ENCODE data around the gene CD7.
"Not testable (repeated sequence)": the region's sequence is repeated elsewhere in the genome, so short reads cannot be mapped to it uniquely, and the experiment has no call there.

Gene CD7

DNA sequence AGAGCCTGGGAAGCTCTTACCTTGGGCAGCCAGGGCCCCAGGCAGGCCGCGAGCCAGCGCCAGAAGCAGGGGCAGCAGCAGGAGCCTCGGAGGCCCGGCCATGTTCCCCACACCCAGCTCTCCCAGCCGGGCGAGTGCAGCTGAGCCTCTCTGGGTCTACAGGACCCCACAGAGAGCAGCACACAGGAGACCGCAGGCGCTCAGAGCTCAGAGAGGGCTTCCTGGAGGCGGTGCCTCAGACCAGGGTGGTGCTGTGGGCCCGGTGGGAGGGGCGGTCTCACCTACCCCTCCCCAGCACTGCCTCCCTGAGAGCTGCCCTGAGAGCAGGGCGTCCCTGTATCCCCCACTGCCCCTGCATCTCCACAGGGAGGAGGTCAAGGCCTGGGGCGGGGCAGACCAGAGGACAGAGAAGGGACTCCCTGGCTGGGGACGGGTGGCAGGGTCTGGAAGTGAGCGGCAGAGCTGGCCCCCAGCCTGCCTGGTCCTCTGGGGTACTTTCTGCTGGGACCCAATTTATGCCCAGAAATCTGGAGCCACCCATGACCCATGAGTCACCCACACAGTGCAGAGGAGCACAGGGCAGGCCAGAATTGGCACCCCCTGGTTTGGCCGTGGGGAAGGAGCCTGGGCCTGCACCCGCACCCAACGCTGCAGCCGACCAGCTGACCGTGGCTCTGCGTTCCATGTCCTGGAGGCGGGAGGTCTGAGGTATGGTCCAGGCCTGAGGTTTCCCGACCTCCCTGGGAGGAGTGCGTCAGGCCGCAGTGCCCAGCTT lies at the start of gene CD7:
Gene CD7 (minus strand): TSS at position 215 of the 775 bp plus-strand sequence. CDS start 113 bp downstream, at position 102.
- DNase-seq (ENCODE audit: low read depth in 2 of 2): peak in 1 of 2 donors; percentile 65

DNA sequence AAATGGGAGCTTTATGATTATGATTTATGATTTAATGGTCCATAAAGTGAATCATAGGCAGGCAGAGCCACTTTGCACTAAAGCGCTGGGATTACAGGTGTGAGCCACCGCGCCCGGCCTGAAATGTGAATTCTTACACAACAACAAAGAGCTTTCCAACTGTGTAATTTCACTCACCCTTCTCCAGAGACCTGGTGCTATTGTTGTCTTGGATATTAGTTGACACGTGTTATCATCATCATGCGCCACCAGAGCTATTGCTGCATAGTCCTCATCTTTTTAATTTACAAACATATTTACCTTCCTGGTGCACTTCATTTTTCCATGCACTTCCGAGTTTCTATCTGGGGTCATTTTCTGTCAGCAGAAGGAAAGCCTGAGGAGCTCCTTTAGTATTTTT lies 49.3 kb upstream of the CD7 start:
- DNase-seq (ENCODE audit: low read depth in 2 of 2): no peak

DNA sequence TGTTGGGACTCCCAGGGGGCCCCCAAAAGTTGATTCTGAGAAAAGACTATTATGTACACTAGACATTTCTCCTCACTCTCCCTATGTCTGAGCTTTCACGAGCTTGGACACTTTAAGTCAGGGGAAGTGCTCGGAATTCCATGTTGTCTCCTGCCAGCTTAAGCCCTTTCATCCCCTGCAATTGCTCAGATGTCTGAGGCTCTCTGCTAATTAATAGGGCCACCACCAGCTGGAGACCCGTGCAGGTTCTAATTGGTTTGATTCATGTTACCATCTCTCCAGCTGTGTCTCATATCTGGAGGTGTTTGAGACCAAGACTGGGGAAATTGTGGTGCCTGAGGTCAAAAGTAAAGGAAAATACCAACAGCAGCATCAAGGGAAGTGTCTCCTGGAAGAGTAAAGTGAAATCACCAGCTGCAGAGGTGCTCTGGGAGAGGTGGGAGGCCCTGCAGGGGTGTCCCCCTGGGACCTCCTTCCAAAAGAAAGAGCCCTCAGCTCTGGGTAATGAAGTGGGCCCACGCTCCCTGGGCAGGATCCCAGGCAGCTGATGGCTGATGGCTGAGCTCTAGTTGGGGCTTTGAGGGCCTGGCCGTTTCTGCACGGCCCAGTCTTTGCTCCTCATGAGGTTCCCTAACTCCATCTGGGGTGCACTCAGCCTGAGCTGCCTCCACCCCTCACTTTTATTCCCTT lies 48.3 kb upstream of the CD7 start:
- no peak for DNase-seq (ENCODE audit: low read depth in 2 of 2)

DNA sequence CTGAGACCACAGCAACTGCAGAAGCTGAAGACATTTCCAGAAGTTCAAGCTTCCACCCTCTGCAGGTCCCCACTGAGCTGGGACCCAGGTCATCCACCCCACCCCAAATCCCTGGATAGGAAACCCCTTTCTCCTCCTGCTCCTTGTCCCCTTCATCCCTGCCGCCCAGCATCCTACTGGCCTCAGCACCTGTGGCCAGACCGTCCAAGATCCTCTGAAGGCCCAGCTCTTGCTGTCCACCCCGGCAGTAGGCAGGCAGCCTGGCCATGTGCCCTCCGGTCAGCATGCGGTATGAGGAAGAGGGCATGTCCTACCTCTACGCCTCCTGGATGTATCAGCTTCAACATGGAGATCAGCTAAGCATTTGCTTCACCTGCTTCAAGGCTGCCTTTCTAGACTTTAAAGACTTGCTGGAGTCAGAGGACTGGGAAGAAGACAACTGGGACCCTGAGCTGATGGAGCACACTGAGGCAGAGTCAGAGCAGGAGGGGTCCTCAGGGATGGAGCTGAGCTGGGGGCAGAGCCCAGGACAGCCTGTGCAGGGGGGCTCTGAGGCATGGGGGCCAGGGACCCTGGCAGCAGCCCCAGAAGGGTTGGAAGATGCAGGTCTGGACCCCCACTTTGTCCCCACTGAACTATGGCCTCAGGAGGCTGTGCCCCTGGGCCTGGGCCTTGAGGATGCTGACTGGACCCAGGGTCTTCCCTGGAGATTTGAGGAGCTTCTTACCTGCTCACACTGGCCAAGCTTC lies 44.7 kb upstream of the CD7 start:
- no peak for DNase-seq (ENCODE audit: low read depth in 2 of 2)

DNA sequence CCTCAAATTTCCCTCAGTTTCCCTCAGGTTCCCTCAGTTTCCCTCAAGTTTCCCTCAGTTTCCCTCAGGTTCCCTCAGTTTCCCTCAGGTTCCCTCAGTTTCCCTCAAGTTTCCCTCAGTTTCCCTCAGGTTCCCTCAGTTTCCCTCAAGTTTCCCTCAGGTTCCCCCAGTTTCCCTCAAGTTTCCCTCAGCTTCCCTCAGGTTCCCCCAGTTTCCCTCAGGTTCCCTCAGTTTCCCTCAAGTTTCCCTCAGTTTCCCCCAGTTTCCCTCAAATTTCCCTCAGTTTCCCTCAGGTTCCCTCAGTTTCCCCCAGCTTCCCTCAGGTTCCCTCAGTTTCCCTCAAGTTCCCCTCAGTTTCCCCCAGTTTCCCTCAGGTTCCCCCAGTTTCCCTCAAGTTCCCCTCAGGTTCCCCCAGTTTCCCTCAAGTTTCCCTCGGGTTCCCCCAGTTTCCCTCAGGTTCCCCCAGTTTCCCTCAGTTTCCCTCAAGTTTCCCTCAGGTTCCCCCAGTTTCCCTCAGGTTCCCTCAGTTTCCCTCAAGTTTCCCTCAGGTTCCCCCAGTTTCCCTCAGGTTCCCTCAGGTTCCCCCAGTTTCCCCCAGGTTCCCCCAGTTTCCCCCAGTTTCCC lies 42.2 kb upstream of the CD7 start:
- DNase-seq (ENCODE audit: low read depth in 2 of 2): not testable (repeated sequence)

DNA sequence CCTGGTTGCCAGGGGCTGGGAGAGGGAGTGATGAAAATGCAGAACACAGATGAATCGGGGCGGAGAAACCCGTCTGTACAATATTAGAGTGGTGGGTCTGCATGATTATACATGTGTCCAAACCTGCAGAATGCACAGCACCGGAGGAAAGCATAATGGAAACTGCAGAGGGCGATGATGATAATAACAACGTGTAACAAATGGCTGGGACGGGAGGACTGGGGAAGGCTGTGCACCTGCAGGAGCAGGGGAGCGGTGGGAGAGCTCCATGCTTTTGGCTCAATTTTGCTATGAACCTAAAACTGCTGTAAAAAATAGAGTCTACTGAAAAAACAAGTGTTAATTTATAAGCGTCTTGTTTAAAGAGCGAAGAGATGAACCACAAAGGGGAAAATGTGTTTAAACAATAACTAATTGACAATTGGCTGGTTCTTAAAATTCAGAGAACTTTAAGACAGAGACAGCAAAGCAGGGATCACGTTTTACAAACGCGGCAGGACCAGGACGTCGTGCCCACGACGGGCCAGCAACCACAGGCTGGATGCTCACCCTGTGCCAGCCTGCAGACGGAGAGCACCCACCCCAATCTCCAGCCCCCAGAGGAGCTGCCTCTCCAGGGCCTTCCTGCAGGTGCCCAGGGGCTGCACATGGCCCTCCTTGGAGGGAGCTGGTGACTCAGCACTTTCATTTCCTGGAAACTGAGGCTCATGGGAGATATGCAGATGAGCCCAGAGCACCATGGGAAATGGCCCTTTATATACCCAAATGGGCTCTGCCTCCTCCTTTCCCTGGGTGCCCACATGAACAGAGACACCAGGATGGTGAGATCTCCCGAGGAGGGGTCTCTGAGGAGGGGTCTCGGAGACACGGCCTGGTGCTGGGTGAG lies 41.3 kb upstream of the CD7 start, which contains the start of gene TEX19:
Gene TEX19 (plus strand): TSS at position 783 of the 886 bp plus-strand sequence. CDS start 2,904 bp downstream, outside the sequence.
- no peak for DNase-seq (ENCODE audit: low read depth in 2 of 2)

DNA sequence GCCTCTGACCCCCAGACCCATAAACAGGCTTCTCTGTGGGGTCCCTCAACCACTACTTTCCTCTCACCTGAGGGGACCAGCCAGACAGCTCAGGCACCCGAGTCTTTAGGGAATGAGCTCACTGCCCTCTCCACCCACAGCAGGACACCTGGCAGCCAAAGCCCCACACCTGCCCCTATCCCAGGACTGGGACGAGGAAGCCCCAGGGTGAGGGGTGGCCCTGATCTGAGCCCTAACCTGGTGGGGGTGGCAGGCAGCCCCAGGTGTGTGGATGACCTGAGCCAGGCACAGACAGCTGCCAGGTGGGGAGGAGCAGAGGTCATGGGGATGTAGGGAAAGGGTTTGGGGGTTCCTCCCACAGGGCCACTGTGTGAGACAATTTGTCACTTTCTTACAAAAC lies 40.0 kb upstream of the CD7 start:
- no peak for DNase-seq (ENCODE audit: low read depth in 2 of 2)

DNA sequence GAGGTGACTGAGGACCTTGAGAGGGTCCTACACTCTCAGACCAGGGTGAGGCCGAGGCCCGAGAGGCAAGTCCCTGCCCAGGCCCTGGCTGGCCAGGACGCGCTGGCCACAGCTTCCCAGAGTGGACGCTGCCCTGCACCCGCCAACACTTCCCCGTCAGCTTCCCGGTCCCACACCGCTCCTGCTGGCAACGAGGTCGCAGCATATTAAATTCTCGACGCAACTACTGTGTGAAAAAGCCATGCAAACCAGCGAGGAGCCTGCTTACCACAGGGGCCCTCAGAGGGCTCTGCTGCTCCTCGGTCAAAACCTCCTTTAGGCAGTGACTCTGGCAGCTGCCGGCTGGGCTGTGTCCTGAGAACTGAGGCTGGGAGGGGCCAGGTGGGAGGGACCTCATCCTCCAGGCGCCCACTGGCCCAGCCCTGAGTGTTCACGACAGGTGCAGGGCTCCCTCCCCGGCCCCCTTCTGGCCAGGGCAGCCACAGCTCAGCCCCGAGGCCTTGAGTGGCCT lies 39.5 kb upstream of the CD7 start:
- no peak for DNase-seq (ENCODE audit: low read depth in 2 of 2)

DNA sequence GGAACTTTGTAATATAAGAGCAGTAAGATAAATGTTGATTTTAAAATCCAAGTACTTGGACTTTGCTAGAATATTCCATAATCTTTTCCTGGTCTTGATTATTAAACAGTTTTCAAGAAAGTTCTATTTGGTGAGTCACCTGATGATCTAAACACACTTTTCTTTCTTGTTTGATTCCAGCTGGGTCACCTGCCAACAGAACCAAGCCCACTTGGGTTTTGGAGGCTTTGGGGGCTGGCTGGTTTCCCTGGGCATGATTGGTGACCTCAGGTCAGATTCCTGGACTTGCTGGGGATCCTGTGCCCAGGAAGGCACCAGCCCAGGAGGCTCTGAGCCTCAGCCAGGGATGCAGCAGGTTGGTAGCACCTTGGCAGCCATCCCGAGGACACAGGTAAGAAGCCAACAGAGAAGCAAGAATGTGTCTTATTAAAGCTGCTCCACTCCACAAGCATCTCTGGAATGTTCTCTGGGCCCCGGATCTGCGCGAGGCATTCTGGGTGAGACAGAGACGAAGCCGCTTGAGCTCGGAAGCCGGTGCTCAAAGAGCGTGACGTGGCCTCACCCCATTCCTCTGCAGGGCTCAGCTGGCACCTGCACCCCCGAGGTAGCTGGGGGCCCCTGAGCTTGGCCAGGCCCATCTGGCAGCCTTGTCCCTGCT lies 38.5 kb upstream of the CD7 start:
- DNase-seq (ENCODE audit: low read depth in 2 of 2): no peak

DNA sequence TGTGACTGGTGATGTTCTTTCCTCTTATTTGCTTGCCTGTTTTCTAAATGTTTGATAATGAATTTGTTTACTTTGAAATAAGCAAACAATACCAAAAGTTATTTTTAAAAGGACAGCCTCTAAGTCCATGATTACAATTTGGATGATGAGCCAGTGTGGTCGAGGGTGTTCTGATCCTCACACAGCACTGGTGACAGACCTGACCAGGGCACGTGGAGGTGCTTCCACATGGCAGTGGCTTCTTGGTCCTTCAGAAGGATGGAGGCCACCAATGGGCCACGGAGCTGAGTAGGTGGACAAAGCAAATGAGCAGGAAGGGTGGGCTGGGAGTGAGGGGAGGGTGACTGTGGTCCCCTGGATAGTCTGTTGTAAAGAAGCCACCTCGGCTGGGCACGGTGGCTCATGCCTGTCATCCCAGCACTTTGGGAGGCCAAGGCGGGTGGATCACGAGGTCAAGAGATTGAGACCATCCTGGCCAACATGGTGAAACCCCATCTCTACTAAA lies 37.4 kb upstream of the CD7 start:
- DNase-seq (ENCODE audit: low read depth in 2 of 2): no peak

DNA sequence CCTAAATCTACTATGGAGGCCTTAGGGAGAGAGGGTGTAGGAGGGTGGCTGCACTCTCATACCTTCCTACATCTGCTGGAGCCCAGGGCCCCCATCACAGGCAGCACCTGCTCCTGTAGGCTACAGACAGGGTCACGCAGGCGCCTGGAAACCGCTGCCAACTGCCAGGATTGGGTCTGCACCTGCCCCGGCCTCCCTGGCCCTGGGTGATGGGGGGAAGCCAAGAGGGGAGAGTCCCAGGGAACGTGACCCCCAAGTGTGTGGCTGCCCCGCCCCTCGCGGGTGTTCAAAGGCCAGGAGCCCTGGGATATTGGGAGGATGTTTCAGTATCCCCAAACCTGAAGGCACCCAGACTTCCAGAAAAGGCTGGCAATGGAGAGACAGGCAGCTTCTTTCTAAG lies 36.1 kb upstream of the CD7 start:
- DNase-seq (ENCODE audit: low read depth in 2 of 2): no peak

DNA sequence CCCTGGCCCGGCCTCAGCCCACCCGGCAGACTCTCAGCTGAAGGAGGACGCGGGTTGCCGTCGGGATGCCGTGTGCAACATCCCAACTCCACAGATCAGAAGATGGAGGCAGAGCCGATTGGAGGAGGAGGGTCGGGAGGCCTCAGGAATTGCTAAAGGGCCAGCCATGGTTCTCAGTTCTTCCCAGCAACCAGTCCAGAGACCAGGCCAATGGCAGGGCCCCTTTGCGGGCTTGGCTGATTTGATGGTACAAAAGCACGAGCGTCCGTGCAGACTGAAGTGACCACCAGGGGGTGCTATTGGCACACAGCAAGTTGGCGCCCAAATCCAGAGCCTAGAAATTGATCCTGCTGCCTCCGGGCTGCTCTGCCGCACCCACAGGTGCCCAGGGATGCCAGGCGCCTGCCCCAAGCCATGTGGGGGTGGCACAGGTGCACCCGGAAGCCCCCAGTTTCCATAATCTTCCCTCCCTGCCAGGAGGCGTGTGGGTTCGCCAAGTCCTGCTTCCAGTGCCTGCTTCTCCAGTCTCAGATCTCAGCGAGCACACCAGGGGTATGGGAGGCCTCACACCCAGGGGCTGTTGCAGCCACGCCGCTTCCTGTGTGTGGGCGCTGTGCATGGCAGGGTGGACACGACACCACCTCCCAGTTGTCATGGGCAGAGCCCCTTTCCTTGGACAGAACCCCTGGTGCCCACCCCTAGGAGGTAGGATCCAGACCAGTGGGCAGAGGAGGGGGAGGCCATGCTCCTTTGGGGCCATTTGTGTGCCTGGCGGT lies 34.5 kb upstream of the CD7 start:
- peak; percentile 77 to 80 for DNase-seq (ENCODE audit: low read depth in 2 of 2)

DNA sequence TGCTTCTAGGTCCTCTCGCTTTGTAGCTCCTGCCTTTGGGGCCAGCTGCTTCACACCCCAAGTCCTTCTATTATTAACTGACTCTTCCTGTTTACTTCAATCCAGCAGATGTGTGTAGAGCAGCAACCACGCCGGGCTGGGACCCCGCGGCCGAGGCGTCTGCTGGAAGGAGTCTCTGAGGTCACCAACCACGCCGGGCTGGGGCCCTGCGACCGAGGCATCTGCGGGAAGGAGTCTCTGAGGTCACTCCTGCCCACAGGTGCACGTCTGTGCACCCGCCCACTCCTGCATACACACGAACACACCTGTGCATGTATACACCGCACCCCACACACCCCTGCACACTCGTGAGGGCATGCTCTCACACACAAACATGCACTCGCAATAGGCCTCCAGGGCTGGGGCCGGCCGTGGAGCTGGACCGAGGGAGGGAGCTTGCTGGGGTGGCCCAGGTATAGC lies 33.9 kb upstream of the CD7 start:
- no peak for DNase-seq (ENCODE audit: low read depth in 2 of 2)

DNA sequence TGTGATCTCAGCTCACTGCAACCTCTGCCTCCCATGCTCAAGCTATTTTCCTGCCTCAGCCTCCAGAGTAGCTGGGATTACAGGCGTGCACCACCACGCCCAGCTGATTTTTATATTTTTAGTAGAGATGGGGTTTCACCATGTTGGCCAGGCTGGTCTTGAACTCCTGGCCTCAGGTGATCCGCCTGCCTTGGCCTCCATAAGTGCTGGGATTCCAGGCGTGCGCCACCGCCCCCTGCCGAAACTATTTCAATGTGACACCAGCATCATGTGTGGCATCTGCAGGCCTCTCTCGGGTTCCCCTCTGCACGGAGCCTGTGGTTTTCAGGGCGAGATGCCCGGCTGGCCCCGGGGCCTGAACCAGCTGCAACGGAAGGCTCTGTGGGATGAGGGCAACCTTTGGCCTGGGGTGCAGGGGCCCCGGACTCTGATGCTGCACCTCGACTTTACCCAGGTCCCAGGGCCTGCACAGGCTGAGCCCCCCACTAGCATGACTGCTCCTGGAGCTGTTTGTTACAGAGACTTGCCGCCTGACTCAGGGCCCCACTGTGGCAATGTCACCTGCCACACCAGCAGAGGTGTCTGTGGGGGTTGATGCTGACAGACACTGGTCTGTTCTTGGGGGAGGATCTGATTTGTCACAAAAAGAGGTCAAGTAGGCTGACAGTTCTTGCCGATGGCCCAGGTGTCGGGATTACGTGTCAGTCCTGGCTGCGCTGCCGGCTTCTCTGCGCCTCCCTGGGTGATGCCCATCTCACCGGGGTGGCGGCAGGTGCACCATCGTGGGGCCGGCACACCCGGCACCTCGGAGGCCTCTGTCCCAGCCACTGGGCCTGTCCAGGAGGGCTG lies 33.0 kb upstream of the CD7 start:
- DNase-seq (ENCODE audit: low read depth in 2 of 2): peak in 1 of 2 donors; percentile 43

DNA sequence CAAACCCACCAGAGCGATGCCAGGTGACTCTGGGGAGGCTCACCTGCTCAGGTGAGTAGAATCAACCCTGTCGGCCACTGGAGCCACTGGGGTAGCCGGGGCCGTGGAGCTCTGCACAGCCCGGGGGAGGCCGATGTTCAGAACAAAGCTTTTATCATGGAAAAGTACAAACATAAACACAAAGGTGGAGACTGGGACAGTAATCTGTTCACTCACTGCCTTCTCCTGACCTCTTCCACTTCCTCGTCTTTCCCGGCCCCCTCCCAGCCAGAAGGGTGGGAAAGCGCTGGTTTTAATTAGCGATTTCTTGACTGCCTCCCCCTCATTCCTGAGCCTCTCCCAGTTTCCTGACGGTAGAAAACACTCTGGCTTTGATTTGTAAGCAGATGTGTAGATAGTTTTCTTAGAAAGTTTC lies 31.9 kb upstream of the CD7 start:
- no peak for DNase-seq (ENCODE audit: low read depth in 2 of 2)

DNA sequence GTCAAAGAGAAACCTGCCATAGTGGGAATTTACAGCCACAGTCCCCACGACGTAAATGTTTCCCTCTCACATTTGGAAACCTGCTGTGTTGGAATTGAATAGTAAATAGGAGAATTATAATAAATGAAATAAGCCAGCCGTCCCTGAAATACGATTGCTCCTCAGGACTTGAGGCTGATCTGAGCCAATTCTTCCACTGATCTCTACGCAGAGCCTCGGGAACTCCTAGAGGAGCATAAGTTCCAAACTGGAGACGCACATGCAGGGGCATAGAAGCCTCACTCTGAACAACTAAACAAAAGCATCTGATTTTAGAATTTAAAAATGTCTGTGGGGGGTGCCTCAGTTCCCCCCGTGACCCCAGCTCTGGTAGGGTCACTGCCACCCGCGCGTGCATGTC lies 31.5 kb upstream of the CD7 start:
- DNase-seq (ENCODE audit: low read depth in 2 of 2): no peak

DNA sequence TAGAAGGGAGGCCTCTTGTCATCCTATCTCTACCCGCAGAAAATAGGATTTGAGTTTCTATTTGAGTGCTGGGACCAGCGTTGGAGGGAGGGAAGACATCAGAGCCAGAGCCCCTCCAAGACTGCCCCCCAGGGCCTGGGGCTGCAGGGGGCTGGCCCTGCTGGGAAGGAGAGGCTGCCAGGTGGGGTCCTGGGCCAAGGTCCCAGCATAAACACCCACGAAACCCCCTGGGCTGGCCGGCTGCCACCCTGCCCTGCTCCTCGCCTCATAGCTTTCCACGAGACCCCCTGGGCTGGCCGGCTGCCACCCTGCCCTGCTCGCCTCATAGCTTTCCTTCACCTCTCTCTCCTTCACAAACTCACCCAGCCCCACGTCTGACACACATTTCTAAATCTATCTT lies 31.0 kb upstream of the CD7 start:
- no peak for DNase-seq (ENCODE audit: low read depth in 2 of 2)

DNA sequence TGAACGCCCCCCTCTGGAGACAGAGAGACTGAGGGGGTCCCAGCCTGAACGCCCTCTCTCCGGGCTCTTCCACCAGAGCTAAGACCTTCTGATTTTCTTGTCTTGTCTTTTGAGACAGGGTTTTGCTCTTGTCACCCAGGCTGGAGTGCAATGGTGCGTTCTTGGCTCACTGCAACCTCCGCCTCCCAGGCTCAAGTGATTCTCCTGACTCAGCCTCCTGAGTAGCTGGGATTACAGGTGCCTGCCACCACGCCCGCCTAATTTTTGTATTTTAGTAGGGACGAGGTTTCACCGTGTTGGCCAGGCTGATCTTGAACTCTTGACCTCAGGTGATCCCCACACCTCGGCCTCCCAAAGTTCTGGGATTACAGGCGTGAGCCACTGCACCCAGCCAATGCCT lies 30.6 kb upstream of the CD7 start:
- DNase-seq (ENCODE audit: low read depth in 2 of 2): not testable (repeated sequence)

Data from stimulated activated CD4-positive, alpha-beta T cell treated with anti-CD3 and anti-CD28 coated beads, Interleukin-4, amount 100 ng/mL, for 48 hours (primary cell).